Keratinocyte (primary cell): ENCODE measurements around the gene PPP1R14B. TPM values are rescaled to one million over a fixed set of nuclear protein-coding genes. Genes with fewer than 3 reads are reported as not detected.

Experiments
- DNase-seq: peaks from one replicate; pipeline ENCODE4 v3.0.0-alpha.2; 2011; ENCODE audit warnings: low read depth, missing footprints, low spot score
- FAIRE-seq: peaks from 2 replicates; lab custom pipeline; 2011; peaks lifted over from hg19 to GRCh38; lab: Jason Lieb, UNC
- H2AFZ ChIP-seq: 2 replicates; pipeline ENCODE4 v1.6.0; 2012; ENCODE audit warnings: low read length, control low read depth, inconsistent platforms; ENCODE audit not compliant: control insufficient read depth
- H3K27ac ChIP-seq: 2 replicates; pipeline ENCODE4 v1.5.1; 2011; ENCODE audit warnings: low read length; ENCODE audit not compliant: control insufficient read depth, insufficient read depth
- H3K27me3 ChIP-seq: 3 replicates; pipeline ENCODE4 v1.6.0; 2011; ENCODE audit warnings: low read length; ENCODE audit not compliant: control insufficient read depth, insufficient read depth; ENCODE audit errors: extremely low read depth
- H3K36me3 ChIP-seq, 2 experiments: 2 replicates in 1 of 2; 3 replicates in 1 of 2; pipeline ENCODE4 v1.5.1; 2011; ENCODE audit warnings: low read length in 2 of 2, mild to moderate bottlenecking in 1 of 2; ENCODE audit not compliant: control insufficient read depth in 2 of 2, insufficient read depth in 2 of 2; ENCODE audit errors: extremely low read depth in 1 of 2
- H3K4me1 ChIP-seq: 3 replicates; pipeline ENCODE4 v1.5.1; 2011; ENCODE audit warnings: low read length; ENCODE audit not compliant: control insufficient read depth, insufficient read depth; ENCODE audit errors: extremely low read depth
- H3K4me2 ChIP-seq: 3 replicates; pipeline ENCODE4 v1.6.0; 2011; ENCODE audit warnings: low read depth, low read length; ENCODE audit not compliant: control insufficient read depth, insufficient read depth; ENCODE audit errors: extremely low read depth
- H3K4me3 ChIP-seq, 3 experiments: fragments of 200-600 bp in 1 of 3; sonication (generic) in 1 of 3; 2 replicates in 2 of 3; 3 replicates in 1 of 3; pipeline ENCODE4 v1.5.1; 2011 to 2016; ENCODE audit warnings: low read length in 3 of 3, mild to moderate bottlenecking in 3 of 3, control low read depth in 2 of 3, inconsistent platforms in 1 of 3, low read depth in 1 of 3, mixed read lengths in 1 of 3, mixed run types in 1 of 3, moderate library complexity in 1 of 3; ENCODE audit not compliant: control insufficient read depth in 2 of 3, insufficient read depth in 2 of 3; ENCODE audit errors: extremely low read depth in 1 of 3
- H3K79me2 ChIP-seq: 2 replicates; pipeline ENCODE4 v1.6.0; 2012; ENCODE audit warnings: low read length; ENCODE audit not compliant: control insufficient read depth, insufficient read depth
- H3K9ac ChIP-seq: 3 replicates; pipeline ENCODE4 v1.6.0; 2011; ENCODE audit warnings: low read length; ENCODE audit not compliant: control insufficient read depth, insufficient read depth; ENCODE audit errors: extremely low read depth
- H3K9me1 ChIP-seq: 3 replicates; pipeline ENCODE4 v1.6.0; 2011; ENCODE audit warnings: low read length; ENCODE audit not compliant: control insufficient read depth, insufficient read depth; ENCODE audit errors: extremely low read depth
- H3K9me3 ChIP-seq: 2 replicates; pipeline ENCODE4 v1.5.1; 2012; ENCODE audit warnings: low read depth, low read length; ENCODE audit not compliant: control insufficient read depth
- H4K20me1 ChIP-seq: 3 replicates; pipeline ENCODE4 v1.6.0; 2011; ENCODE audit warnings: low read length; ENCODE audit not compliant: control insufficient read depth, insufficient read depth; ENCODE audit errors: extremely low read depth
- EZH2 ChIP-seq: IDR thresholded peaks from one replicate; pipeline ENCODE4 v1.6.1; 2012; ENCODE audit warnings: inconsistent platforms, mild to moderate bottlenecking, low read length, moderate library complexity
- dilution Hi-C: fragments of 300-500 bp; cut with MboI; formaldehyde crosslinking; loops from one replicate; pipeline ENCODE4 v1.7.0; 2020; ENCODE audit warnings: low sequenced_read_pairs; ENCODE audit not compliant: extremely low pct_ligation_motif_present
- polyA plus RNA-seq, 5 experiments: library from polyadenylated mRNA; depleted of rRNA in 3 of 5; stranded (reverse) in 3 of 5; stranded (forward) in 1 of 5; unstranded in 1 of 5; fragments of >200 nt; gene quantifications; 1 replicate in 1 of 5; 2 replicates in 3 of 5; 3 replicates in 1 of 5; pipeline versions ENCODE4 v1.2.1 to v1.2.3, GENCODE V29; 2011 to 2012; ENCODE audit warnings: missing spikeins in 2 of 5, low read depth in 1 of 5, low replicate concordance in 1 of 5
- TF ChIP-seq, protein P1 (sequence below), 3 experiments: IDR thresholded peaks in 1 of 3; conservative IDR thresholded peaks in 1 of 3; optimal IDR thresholded peaks in 1 of 3; 2 replicates in 2 of 3; 3 replicates in 1 of 3; pipeline versions ENCODE3 to v1.5.1; 2011; ENCODE audit warnings: low read length in 3 of 3, mild to moderate bottlenecking in 3 of 3, moderate library complexity in 2 of 3, control low read depth in 1 of 3, inconsistent platforms in 1 of 3; ENCODE audit not compliant: insufficient read depth in 2 of 3; ENCODE audit errors: extremely low read depth in 1 of 3

Gene PPP1R14B
- polyA plus RNA-seq, 1 donor (not counting 4 experiments of a cell fraction or from before 2014, with no cell fraction given) = 208 TPM

DNA sequence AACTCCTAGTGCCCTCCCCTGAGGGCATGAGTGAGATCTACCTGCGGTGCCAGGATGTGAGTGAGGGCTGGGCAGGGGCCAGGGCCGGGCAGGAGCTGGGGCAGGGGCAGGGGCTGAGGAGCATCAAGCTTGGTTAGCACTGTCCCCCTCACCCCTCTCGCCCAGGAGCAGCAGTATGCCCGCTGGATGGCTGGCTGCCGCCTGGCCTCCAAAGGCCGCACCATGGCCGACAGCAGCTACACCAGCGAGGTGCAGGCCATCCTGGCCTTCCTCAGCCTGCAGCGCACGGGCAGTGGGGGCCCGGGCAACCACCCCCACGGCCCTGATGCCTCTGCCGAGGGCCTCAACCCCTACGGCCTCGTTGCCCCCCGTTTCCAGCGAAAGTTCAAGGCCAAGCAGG is 26.5 kb downstream of the PPP1R14B start:
- no peak overlapping the region for H3K4me3 ChIP-seq
- no peak overlapping the region for H3K9ac ChIP-seq
- no peak for FAIRE-seq

DNA sequence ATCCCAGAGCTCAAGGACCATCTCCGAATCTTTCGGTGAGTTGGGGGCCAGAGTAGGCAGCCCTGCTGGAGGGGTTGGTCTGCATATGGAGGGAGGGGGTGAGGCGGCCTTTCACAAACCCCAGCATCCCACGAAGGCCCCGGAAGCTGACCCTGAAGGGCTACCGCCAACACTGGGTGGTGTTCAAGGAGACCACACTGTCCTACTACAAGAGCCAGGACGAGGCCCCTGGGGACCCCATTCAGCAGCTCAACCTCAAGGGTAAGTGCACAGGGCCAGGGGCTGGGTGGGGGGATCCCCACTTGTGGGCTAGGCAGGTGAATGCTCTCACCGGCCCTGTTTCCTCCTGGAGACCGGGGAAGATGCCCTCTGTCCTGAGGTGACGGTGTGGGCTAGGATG is 27.0 kb downstream of the PPP1R14B start:
- Histone ChIP-seq H3K4me2 (no peak overlapping the region), H3K4me3 (no peak overlapping the region), H3K9me1 (no peaks in the 10 kb centered on the region), H3K4me1 (peaks cover 10% of the 10 kb centered on the region), H4K20me1 (no peaks in the 10 kb centered on the region), H3K9ac (no peak overlapping the region), H3K27ac (no peak overlapping the region), H3K36me3 (peaks cover 2 to 6% of the 10 kb centered on the region in 2 experiments), H3K79me2 (no peaks in the 10 kb centered on the region), H2AFZ (no peak overlapping the region), H3K9me3 (no peaks in the 10 kb centered on the region), H3K27me3 (no peaks in the 10 kb centered on the region)
- DNase-seq (no peak), FAIRE-seq (no peak)
- TF ChIP-seq EZH2 = no peak
- TF ChIP-seq, protein P1, sequence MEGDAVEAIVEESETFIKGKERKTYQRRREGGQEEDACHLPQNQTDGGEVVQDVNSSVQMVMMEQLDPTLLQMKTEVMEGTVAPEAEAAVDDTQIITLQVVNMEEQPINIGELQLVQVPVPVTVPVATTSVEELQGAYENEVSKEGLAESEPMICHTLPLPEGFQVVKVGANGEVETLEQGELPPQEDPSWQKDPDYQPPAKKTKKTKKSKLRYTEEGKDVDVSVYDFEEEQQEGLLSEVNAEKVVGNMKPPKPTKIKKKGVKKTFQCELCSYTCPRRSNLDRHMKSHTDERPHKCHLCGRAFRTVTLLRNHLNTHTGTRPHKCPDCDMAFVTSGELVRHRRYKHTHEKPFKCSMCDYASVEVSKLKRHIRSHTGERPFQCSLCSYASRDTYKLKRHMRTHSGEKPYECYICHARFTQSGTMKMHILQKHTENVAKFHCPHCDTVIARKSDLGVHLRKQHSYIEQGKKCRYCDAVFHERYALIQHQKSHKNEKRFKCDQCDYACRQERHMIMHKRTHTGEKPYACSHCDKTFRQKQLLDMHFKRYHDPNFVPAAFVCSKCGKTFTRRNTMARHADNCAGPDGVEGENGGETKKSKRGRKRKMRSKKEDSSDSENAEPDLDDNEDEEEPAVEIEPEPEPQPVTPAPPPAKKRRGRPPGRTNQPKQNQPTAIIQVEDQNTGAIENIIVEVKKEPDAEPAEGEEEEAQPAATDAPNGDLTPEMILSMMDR (optimal IDR thresholded peaks at IDR 0.05 in 1 of 3, IDR thresholded peaks at IDR 0.05 in 1 of 3, conservative IDR thresholded peaks at IDR 0.05 in 1 of 3; ENCODE audit: extremely low read depth in 1 of 3, insufficient read depth in 2 of 3, low read length in 3 of 3) = no peak
- dilution Hi-C loops = no loop called here

More for the DNA sequence above, 26.5 kb downstream of the PPP1R14B start:
- H3K27me3 ChIP-seq = no peaks in the 10 kb centered on the region
- peaks cover 11% of the 10 kb centered on the region for H3K4me1 ChIP-seq
- H3K36me3 ChIP-seq = peaks cover 2 to 4% of the 10 kb centered on the region in 2 experiments
- H3K27ac ChIP-seq = no peak overlapping the region
- no peaks in the 10 kb centered on the region for H4K20me1 ChIP-seq
- H3K9me1 ChIP-seq = no peaks in the 10 kb centered on the region
- no peak for DNase-seq
- H3K4me2 ChIP-seq = no peak overlapping the region
- H3K79me2 ChIP-seq = no peaks in the 10 kb centered on the region
- H3K9me3 ChIP-seq = no peaks in the 10 kb centered on the region
- dilution Hi-C loops = no loop called here
- TF ChIP-seq EZH2 = no peak
- TF ChIP-seq, protein P1 (optimal IDR thresholded peaks at IDR 0.05 in 1 of 3, IDR thresholded peaks at IDR 0.05 in 1 of 3, conservative IDR thresholded peaks at IDR 0.05 in 1 of 3; ENCODE audit: extremely low read depth in 1 of 3, insufficient read depth in 2 of 3, low read length in 3 of 3) = no peak
- H2AFZ ChIP-seq = no peak overlapping the region
